HG02678 (cell line): ENCODE measurements around the gene ATRAID.

Source experiments
- ATAC-seq: cut with Tn5 transposase; IDR thresholded peaks from one replicate; pipeline ENCODE4 v1.9.1; 2021; ENCODE audit warnings: mild to moderate bottlenecking, moderate library complexity; ENCODE audit not compliant: unreplicated experiment

ATRAID gene

DNA sequence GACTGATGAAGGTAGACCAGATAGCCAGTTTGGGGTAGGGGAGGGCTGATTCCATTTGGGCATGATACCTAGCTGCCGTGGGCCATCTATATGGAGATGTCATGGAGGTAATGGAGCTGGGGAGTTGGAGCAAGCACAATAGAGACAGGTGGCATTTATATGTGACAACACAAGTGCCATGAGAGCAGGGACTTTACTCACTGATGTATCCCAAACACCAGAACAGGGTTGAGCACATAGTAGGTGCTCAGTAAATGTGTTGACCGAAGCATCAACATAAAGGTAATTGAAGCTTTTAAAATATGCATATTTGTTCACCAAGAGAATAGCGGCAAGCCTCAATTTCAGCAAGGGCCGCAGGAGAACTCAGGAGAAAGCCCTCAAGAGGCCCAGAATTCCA lies 36.1 kb downstream of the ATRAID start:
- no peak for ATAC-seq

DNA sequence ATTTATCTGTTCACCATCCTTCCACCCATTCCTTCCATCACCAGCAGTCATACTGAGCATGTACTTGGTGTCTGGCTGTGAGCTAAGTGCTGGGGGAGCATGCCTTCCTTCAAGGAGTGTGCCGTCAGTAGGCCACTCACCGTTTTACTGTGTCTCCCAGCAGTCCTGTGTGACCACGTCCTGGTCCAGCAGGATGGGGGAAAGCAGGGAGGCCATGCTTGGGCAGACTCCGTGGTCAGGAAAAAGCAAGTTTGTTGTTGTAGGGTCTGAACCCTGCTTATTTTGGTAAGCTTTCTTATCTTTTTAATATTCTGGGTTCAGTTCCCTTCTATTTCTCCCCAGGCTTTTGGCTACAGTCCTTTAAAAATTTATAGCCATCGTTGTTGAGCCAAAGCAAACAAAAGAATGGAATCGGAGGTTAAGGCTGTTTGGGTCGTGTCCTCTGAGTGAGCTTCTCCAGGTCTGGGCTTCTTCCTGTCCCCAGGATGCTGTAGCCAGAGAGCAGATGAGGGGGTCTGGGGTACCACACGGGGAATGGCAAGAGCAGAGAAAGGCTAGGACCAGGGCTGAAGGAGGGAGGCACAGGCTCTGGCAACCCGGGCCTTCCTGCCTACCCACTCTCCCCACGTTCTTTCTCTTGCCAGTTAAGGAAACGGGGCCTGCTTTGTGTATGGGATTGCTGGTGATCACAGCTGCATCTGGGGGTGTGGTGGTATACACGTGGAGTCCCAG lies 37.5 kb downstream of the ATRAID start:
- no peak for ATAC-seq

GRCh38 chr2:27249891-27250651 lies 38.2 kb downstream of the ATRAID start:
- no peak for ATAC-seq

GRCh38 chr2:27250652-27251379 lies 39.0 kb downstream of the ATRAID start:
- ATAC-seq: no peak

GRCh38 chr2:27251766-27252165 lies 39.9 kb downstream of the ATRAID start:
- ATAC-seq: no peak

DNA sequence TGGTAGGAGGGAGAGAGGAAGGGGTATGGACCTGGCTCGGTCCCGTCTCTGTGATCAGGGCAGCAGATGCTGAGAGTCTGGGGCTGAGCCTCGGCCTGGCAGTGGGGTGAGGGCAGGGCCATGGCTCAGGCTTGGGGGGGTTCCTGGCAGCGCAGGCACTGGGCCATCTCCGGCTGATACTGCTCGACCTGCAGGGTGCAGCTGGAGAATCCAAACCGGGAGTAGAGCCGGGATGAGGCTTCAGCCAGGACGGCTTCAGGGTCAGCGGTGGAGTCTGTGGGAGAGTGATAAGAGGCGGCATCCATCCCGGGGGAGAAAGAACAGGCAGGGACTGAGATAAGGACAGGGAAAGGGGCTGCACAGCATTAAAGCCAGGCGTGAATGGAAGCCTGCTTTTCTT lies 43.3 kb downstream of the ATRAID start:
- no peak for ATAC-seq

DNA sequence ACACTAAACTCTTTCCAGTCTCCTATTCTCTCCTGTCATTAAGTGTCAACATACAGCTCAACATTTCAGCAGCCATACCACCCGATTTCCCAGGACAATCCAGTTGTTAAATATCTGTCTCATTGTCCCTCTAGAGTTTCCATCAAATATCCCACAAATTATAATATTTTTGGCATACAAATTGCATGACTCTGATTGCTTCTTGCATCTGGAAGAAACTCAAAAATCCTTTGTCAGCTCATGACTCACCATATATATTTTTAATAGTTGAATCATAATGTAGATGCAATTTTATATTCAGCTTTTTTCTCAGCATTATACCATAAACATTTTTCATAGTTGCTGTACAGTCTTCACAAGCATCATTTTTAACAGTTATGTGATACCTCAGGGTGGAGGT lies 43.8 kb downstream of the ATRAID start:
- no peak for ATAC-seq

GRCh38 chr2:27256855-27257454 lies 45.1 kb downstream of the ATRAID start:
- ATAC-seq: no peak

- no peak for ATAC-seq
Measured at GRCh38 chr2:27258051-27258450, 46.2 kb downstream of the ATRAID start.

DNA sequence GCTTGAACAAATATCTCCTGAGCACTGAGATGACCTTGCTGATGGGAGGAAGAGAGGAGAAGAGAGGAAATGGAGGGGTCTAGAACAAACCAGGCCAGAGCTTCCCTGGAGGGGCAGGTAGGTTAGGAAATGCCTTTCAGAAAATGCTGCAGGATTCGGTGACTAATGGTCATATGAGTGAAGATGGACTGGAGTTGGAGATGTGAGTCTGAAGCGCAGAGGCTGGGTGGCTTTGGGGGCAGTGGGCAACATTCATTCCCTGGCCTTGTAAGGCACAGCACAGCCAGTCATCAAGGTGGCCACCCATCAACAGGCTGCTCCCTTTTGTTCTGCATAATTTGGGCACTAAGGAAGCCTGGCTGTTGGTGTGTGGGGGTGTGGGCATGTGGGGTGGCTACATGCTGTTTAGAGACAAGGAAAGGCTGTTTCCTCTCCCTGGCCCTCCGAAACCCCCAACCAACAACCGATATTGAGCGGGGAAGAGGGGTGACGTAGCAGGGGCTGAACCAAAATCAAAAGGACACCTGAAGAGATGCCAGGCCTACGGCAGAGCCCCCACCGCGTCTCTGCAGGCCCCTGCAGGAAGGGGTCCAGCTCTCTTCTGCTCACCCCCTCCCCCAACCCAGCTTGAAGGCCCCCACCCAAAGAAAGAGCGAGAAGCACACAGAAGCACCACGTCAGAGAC lies 49.5 kb downstream of the ATRAID start:
- no peak for ATAC-seq

DNA sequence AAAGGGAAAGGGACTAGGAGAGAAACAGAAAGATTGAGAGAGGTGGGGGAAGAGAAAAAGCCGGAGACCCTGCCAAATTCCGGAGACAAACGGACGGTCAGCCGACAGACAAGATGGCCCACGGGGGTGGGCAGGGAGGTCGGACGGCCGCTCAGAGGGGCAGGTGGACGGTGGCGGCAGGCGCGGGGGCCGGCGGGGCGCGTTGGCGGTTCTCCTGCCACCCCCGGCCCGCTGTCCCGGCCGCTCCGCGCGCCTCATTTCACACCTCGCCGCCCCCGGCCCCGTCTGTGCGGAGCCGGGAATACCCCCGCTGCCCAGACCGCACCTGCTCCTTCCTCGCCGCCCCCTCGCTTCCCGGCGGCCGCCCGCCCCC lies 50.1 kb downstream of the ATRAID start:
- ATAC-seq: no peak

DNA sequence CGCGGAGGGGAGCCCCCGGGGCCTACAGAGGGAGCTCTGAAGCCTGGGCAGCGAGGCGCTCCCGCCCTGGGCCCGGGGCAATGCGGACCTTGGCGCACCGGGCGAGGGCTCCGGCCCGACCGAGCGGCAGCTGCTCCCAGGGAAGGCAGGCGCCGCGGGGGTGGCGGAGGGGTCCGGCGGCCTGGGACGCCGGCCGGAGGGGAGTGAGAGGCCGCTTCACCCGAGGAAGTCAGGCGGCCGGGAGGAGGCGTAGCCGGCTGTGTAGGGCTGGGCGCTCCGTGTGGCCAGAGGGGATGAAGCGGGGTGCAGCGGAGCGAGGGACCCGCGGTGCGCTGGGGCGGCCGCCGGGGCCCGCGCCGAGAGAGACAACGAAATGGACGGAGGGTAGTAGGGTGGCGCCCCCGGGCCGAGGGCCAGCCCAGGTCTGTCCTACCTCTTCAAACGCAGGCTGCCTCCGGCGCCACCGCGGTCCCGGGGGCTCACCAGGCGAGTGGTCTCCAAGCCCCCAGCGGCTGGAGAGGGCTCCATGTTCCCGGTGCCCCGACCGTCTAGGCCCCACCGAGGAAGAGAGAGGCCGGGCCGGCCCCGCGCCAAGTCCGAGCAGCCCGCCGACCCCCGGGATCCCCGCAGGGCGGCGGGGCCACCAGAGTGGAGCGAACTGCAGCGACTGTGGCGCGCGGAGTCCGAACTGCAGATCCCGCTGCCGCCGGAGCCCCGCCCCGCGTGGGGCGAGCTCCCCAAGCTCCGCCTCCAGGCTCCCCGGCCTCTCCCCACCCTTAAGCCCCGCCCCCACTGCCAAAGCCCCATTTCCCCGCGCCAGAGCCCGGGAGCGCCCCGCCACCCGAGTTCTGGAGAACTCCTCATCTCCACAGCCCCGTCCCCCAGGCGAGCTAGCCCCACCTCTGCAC lies 50.8 kb downstream of the ATRAID start, which contains the start of gene SLC30A3:
Gene SLC30A3, minus strand, starts transcription at position 669 of the 908 bp plus-strand sequence. Its CDS starts 141 bp downstream, at position 528.
- ATAC-seq: no peak

DNA sequence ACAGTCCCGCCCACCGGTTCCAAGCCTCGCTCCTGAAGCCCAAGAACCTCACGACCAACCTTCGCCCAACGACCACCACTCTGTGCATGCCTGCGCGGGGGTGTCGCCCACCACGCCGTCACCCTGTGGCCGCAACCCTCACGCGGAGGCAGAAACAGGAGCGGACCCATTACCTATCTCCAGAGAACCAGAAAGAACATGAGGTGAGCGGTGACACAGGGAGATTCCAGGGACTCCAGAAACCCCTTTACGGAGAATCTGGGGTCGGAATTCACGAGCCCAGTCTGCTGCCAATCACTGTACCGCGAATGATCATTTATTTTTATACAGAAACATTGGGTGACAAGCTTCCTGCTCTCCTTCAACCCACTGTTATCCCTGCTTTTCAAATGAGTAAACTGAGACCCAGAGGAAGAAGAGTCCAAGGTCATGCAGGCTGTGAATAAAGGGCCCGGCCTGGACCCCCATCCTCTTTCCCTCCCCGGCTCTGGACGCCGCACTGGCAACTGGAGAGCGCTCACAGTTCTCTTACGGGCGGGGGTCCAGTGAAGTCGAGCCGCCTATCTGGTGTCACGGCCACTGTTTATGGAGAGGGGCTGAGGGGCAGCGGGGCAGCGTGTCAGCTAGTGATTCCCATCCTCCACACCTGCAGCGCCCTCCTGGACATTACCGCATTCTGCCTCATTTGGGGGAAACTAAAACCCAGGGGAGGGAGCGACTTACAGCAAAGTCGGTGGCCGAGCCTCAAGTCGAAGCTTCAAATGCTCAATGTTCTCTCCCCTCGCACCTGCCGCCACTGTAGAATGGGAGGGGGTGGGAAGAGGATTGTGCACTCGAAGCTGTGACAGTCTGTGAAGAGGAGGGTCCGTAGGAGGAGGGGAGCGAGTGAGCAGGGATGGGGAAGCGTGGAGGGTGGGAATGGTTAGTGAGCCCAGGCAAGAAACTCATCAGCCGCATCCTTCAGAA lies 51.7 kb downstream of the ATRAID start:
- no peak for ATAC-seq

GRCh38 chr2:27264253-27264752 lies 52.5 kb downstream of the ATRAID start:
- ATAC-seq: no peak

DNA sequence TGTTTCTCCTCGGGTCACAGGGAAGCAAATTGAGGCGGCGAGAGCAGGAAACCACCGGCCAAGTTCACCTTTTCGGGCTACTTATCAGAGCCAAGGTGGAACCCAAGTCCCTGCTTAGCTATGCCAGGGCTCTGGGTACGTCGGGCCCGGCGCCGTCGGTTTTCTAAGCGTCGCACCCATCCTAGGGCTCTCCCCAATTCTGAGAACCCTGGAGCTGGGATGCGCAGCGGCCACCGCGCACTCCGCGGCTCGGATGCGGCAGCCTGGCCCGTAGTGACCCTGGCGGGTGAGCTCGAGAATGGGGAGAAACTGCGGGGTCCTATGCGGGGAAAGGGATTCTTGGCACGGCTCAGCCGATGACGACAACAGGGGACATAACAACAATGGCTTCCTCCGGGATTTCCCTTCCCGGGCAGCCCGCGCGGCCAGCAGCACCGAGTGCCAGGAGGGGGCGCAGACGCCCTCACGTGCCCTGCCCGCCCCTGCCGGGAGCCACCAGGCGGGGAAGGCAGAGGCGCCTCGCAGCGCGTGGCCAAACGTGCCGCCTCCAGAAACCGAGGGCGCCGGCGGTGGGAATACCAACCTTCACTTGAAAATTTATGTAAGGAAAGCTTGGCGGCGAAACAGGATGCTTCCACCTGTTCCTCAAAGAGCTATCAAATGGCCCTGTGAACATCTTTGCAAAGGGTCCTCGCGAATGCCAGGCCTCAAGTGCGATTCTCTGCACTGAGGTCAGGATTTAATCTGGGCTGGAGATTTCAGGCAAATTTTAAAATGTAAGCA lies 53.1 kb downstream of the ATRAID start:
- no peak for ATAC-seq

DNA sequence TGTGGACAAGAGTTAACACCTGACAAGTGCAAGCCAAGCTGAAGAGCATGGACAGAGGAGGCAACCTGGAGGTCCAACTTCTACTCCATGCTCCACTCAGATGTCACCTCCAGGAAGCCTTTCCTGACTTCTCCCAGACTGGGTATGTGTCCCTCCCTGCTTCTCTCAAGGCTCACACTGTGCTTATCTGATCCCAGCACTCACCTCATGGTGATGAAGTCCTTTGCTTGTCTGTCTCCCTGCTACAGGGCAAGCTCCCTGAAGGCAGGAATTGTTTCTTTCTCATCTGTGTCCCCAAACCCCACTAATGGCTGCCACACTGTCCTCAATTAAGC lies 53.7 kb downstream of the ATRAID start:
- ATAC-seq: no peak
